Mesendoderm (in vitro differentiated cells): ENCODE measurements around the gene PSAP.

ENCODE experiments used
- DNase-seq: peaks from one replicate; pipeline ENCODE4 v3.0.0; 2013
- H2AK5ac ChIP-seq: 2 replicates; pipeline ENCODE4 v1.6.1; 2013; ENCODE audit warnings: low read length, inconsistent platforms
- H2BK120ac ChIP-seq: 2 replicates; pipeline ENCODE4 v1.6.1; 2013; ENCODE audit warnings: low read depth, mild to moderate bottlenecking, low read length, moderate library complexity, mixed read lengths
- H2BK15ac ChIP-seq: replicated peaks from 2 replicates; pipeline ENCODE4 v1.6.1; 2013; ENCODE audit warnings: low read depth, mild to moderate bottlenecking, moderate library complexity
- H2BK5ac ChIP-seq: 2 replicates; pipeline ENCODE4 v1.6.1; 2013; ENCODE audit warnings: low read length, inconsistent platforms
- H3K18ac ChIP-seq: 2 replicates; pipeline ENCODE4 v1.6.1; 2013; ENCODE audit warnings: mild to moderate bottlenecking, low read length, mixed read lengths
- H3K23ac ChIP-seq: one replicate; pipeline ENCODE4 v1.6.1; 2013; ENCODE audit warnings: low read length
- H3K27ac ChIP-seq: 2 replicates; pipeline ENCODE4 v1.5.1; 2013; ENCODE audit warnings: low read depth, mild to moderate bottlenecking, inconsistent platforms, low read length, moderate library complexity
- H3K27me3 ChIP-seq: 2 replicates; pipeline ENCODE4 v1.6.1; 2013; ENCODE audit warnings: low read length, control low read depth, mild to moderate bottlenecking, inconsistent platforms; ENCODE audit not compliant: insufficient read depth, poor library complexity
- H3K36me3 ChIP-seq: 2 replicates; pipeline ENCODE4 v1.6.1; 2013; ENCODE audit warnings: low read length, inconsistent platforms; ENCODE audit not compliant: control insufficient read depth, insufficient read depth
- H3K4ac ChIP-seq: one replicate; pipeline ENCODE4 v1.6.1; 2013; ENCODE audit warnings: low read depth, mild to moderate bottlenecking, low read length, moderate library complexity
- H3K4me1 ChIP-seq: 2 replicates; pipeline ENCODE4 v1.6.1; 2013; ENCODE audit warnings: low read depth, low read length, inconsistent platforms; ENCODE audit not compliant: control insufficient read depth
- H3K4me2 ChIP-seq: 2 replicates; pipeline ENCODE4 v1.6.1; 2013; ENCODE audit warnings: low read length
- H3K4me3 ChIP-seq: 2 replicates; pipeline ENCODE4 v1.5.1; 2013; ENCODE audit warnings: mild to moderate bottlenecking, low read length
- H3K56ac ChIP-seq: one replicate; pipeline ENCODE4 v1.6.1; 2013; ENCODE audit warnings: low read length
- H3K79me1 ChIP-seq: 2 replicates; pipeline ENCODE4 v1.6.1; 2013; ENCODE audit warnings: low read length, inconsistent platforms
- H3K79me2 ChIP-seq: 2 replicates; pipeline ENCODE4 v1.6.1; 2013; ENCODE audit warnings: mild to moderate bottlenecking, low read length; ENCODE audit not compliant: control insufficient read depth, insufficient read depth
- H3K9ac ChIP-seq: 2 replicates; pipeline ENCODE4 v1.6.1; 2013; ENCODE audit warnings: low read length, inconsistent platforms
- H4K5ac ChIP-seq: one replicate; pipeline ENCODE4 v1.6.1; 2013; ENCODE audit warnings: low read length
- H4K8ac ChIP-seq: one replicate; pipeline ENCODE4 v1.6.1; 2013; ENCODE audit warnings: low read depth, mild to moderate bottlenecking, control low read depth, low read length, moderate library complexity
- WGBS: extraction: QIAGEN DNeasy Blood & Tissue Kit; methylation state at CpG from one replicate; pipeline ENCODE4 v1.1.7; 2013; ENCODE audit warnings: low lambda C conversion rate, missing lambda C conversion rate; ENCODE audit not compliant: insufficient coverage; ENCODE audit errors: extremely low coverage; 5-methylcytosine and 5-hydroxymethylcytosine counted together

The PSAP gene

GRCh38 chr10:71840958-71841335 is 10.1 kb downstream of the PSAP start:
- Histone ChIP-seq H3K18ac (no peak overlapping the region), H3K79me2 (peaks cover 86% of the 10 kb centered on the region), H2AK5ac (no peak overlapping the region), H3K4me1 (no peaks in the 10 kb centered on the region), H3K4ac (no peak overlapping the region), H3K56ac (no peak overlapping the region), H4K5ac (no peak overlapping the region), H3K23ac (no peak overlapping the region), H3K27me3 (no peaks in the 10 kb centered on the region), H4K8ac (no peak overlapping the region), H2BK15ac (no peak overlapping the region), H3K79me1 (peaks cover 37% of the 10 kb centered on the region), H3K27ac (no peak overlapping the region), H2BK120ac (no peak overlapping the region), H3K4me2 (no peak overlapping the region), H2BK5ac (no peak overlapping the region), H3K9ac (no peak overlapping the region), H3K36me3 (no peaks in the 10 kb centered on the region), H3K4me3 (no peak overlapping the region)
- no peak for DNase-seq
- no CpG with 5 or more reads among the region's 4 CpGs for WGBS

- no peak overlapping the region for H3K4ac ChIP-seq
- H3K79me2 ChIP-seq: peaks cover 85% of the 10 kb centered on the region
- H3K36me3 ChIP-seq: no peaks in the 10 kb centered on the region
- H3K4me2 ChIP-seq: no peak overlapping the region
- H3K4me1 ChIP-seq: no peaks in the 10 kb centered on the region
- H3K79me1 ChIP-seq: peaks cover 36% of the 10 kb centered on the region
- no peak overlapping the region for H2AK5ac ChIP-seq
- no peak overlapping the region for H2BK120ac ChIP-seq
- H2BK5ac ChIP-seq: no peak overlapping the region
- no peak overlapping the region for H3K4me3 ChIP-seq
- WGBS: no CpG with 5 or more reads among the region's 6 CpGs
- no peak overlapping the region for H4K8ac ChIP-seq
- H3K23ac ChIP-seq: no peak overlapping the region
- H3K27ac ChIP-seq: peak overlapping the region; percentile 36
- no peak overlapping the region for H4K5ac ChIP-seq
- no peaks in the 10 kb centered on the region for H3K27me3 ChIP-seq
- H2BK15ac ChIP-seq: no peak overlapping the region
- H3K9ac ChIP-seq: no peak overlapping the region
- H3K56ac ChIP-seq: no peak overlapping the region
- DNase-seq: peak; percentile 99
- H3K18ac ChIP-seq: no peak overlapping the region
Observed at GRCh38 chr10:71840177-71840957, 10.7 kb downstream of the PSAP start.

- Histone ChIP-seq H3K23ac (no peak overlapping the region), H4K5ac (no peak overlapping the region), H3K79me1 (peaks cover 45% of the 10 kb centered on the region), H4K8ac (no peak overlapping the region), H3K79me2 (peaks cover 81% of the 10 kb centered on the region), H3K9ac (no peak overlapping the region), H3K27ac (no peak overlapping the region), H3K4ac (no peak overlapping the region), H3K4me3 (no peak overlapping the region), H3K4me1 (no peaks in the 10 kb centered on the region), H3K36me3 (no peaks in the 10 kb centered on the region), H2BK15ac (no peak overlapping the region), H3K27me3 (no peaks in the 10 kb centered on the region), H2BK5ac (no peak overlapping the region), H2BK120ac (no peak overlapping the region), H3K56ac (no peak overlapping the region), H3K18ac (no peak overlapping the region), H2AK5ac (no peak overlapping the region), H3K4me2 (no peak overlapping the region)
- WGBS: 100% methylated on average over 1 of the region's 14 CpGs
- DNase-seq: no peak
Observed at GRCh38 chr10:71838264-71839211, 12.5 kb downstream of the PSAP start.

GRCh38 chr10:71837098-71837827 is 13.8 kb downstream of the PSAP start:
- no peak overlapping the region for H2AK5ac ChIP-seq
- WGBS: no CpG with 5 or more reads among the region's 17 CpGs
- H2BK15ac ChIP-seq: no peak overlapping the region
- no peak overlapping the region for H2BK5ac ChIP-seq
- H3K27me3 ChIP-seq: no peaks in the 10 kb centered on the region
- H3K79me2 ChIP-seq: peaks cover 76% of the 10 kb centered on the region
- no peak overlapping the region for H3K56ac ChIP-seq
- H3K4me1 ChIP-seq: no peaks in the 10 kb centered on the region
- H3K23ac ChIP-seq: no peak overlapping the region
- H4K8ac ChIP-seq: no peak overlapping the region
- H3K9ac ChIP-seq: no peak overlapping the region
- DNase-seq: peak; percentile 81
- no peak overlapping the region for H3K4me2 ChIP-seq
- H3K4me3 ChIP-seq: no peak overlapping the region
- no peak overlapping the region for H4K5ac ChIP-seq
- peaks cover 45% of the 10 kb centered on the region for H3K79me1 ChIP-seq
- no peak overlapping the region for H3K4ac ChIP-seq
- no peak overlapping the region for H3K18ac ChIP-seq
- H3K27ac ChIP-seq: no peak overlapping the region
- no peaks in the 10 kb centered on the region for H3K36me3 ChIP-seq
- no peak overlapping the region for H2BK120ac ChIP-seq

- H2BK5ac ChIP-seq: no peak overlapping the region
- no peak overlapping the region for H4K8ac ChIP-seq
- no peak overlapping the region for H3K4me2 ChIP-seq
- DNase-seq: no peak
- H3K79me1 ChIP-seq: peaks cover 48% of the 10 kb centered on the region
- no peak overlapping the region for H3K23ac ChIP-seq
- H3K27ac ChIP-seq: no peak overlapping the region
- no peak overlapping the region for H3K56ac ChIP-seq
- no peak overlapping the region for H2BK15ac ChIP-seq
- no peaks in the 10 kb centered on the region for H3K27me3 ChIP-seq
- no peak overlapping the region for H4K5ac ChIP-seq
- H3K4me1 ChIP-seq: no peaks in the 10 kb centered on the region
- H3K36me3 ChIP-seq: peaks cover 2% of the 10 kb centered on the region
- H3K9ac ChIP-seq: no peak overlapping the region
- H3K79me2 ChIP-seq: peaks cover 76% of the 10 kb centered on the region
- H3K4me3 ChIP-seq: no peak overlapping the region
- no CpG with 5 or more reads among the region's 4 CpGs for WGBS
- H2BK120ac ChIP-seq: no peak overlapping the region
- H2AK5ac ChIP-seq: no peak overlapping the region
- H3K18ac ChIP-seq: no peak overlapping the region
- H3K4ac ChIP-seq: no peak overlapping the region
Observed at GRCh38 chr10:71836596-71836974, 14.5 kb downstream of the PSAP start.
